Testis (tissue), 5 donors: Measurements from ENCODE around the gene C11orf58. TPM values are rescaled to one million over a fixed set of nuclear protein-coding genes. Genes with fewer than 3 reads are reported as not detected.

ENCODE experiments used
- DNase-seq: peaks from one replicate; pipeline ENCODE4 v3.0.0-alpha.2; 2019
- H3K27ac ChIP-seq, 2 donors: fragments of 200-600 bp; sonication (generic); one replicate each; pipeline ENCODE4 v1.5.1; 2019
- H3K27me3 ChIP-seq: fragments of 200-600 bp; sonication (generic); one replicate; pipeline ENCODE4 v1.5.1; 2019
- H3K36me3 ChIP-seq: fragments of 200-600 bp; sonication (generic); one replicate; pipeline ENCODE4 v1.5.1; 2017; ENCODE audit warnings: low read depth; ENCODE audit errors: missing control alignments
- H3K4me1 ChIP-seq: fragments of 200-600 bp; sonication (generic); one replicate; pipeline ENCODE4 v1.5.1; 2019
- H3K4me3 ChIP-seq, 2 donors: fragments of 200-600 bp; sonication (generic); one replicate each; pipeline ENCODE4 v1.5.1; 2017 to 2019
- H3K9me3 ChIP-seq: fragments of 200-600 bp; sonication (generic); one replicate; pipeline ENCODE4 v1.5.1; 2017
- POLR2A ChIP-seq: fragments of 450-650 bp; IDR thresholded peaks from one replicate; pipeline ENCODE4 v1.6.1; 2017; ENCODE audit warnings: antibody characterized with exemption, mild to moderate bottlenecking, moderate library complexity
- WGBS, 2 donors: methylation state at CpG; one replicate each; pipeline ENCODE4 v1.1.5; 2018; 5-methylcytosine and 5-hydroxymethylcytosine counted together
- intact Hi-C: fragments of 100-400 bp; cut with DNase I; formaldehyde crosslinking; loops from one replicate; pipeline ENCODE4 v1.15.1; 2023; ENCODE audit warnings: low total_unique reads
- long read RNA-seq, 2 donors: transcript quantifications; one replicate each; lab custom pipeline, GENCODE V29; 2026
- polyA plus RNA-seq: library from polyadenylated mRNA; stranded (reverse); fragments of 350-450 nt; fragmentation: Illumina TruSeq; extraction: RNeasy Lipid Tissue Mini Kit (QIAGEN cat#74804); gene quantifications from one replicate; pipeline ENCODE4 v1.2.3, GENCODE V29; 2014; ENCODE audit warnings: low read depth, low replicate concordance; ENCODE audit not compliant: insufficient read depth
- total RNA-seq, 2 donors: library from RNA; depleted of rRNA; stranded (reverse); fragments of >200 nt; gene quantifications; one replicate each; pipeline ENCODE4 v1.2.3, GENCODE V29; 2016
- TF ChIP-seq, protein P1 (sequence below), 3 experiments: fragments of 450-650 bp in 2 of 3; fragments of 200-600 bp in 1 of 3; sonication (generic) in 1 of 3; IDR thresholded peaks; one replicate each; pipeline ENCODE4 v1.5.1; 2016 to 2019; ENCODE audit warnings: antibody characterized with exemption in 3 of 3, mild to moderate bottlenecking in 2 of 3, moderate library complexity in 1 of 3

Gene C11orf58
- total RNA-seq (100 to 1,000 TPM; 139 to 178 TPM), polyA plus RNA-seq (153 TPM)
- long read RNA-seq, donor 1, full-length matches to known transcripts: 250 of 306 reads
- long read RNA-seq, donor 1, partial matches to known transcripts: 24 of 306 reads
- long read RNA-seq, donor 1, other reads (novel, unspliced or antisense): 32 of 306 reads
- long read RNA-seq, donor 2, full-length matches to known transcripts: 156 of 195 reads
- long read RNA-seq, donor 2, partial matches to known transcripts: 21 of 195 reads
- long read RNA-seq, donor 2, other reads (novel, unspliced or antisense): 18 of 195 reads

- H3K36me3 ChIP-seq: no peaks in the 10 kb centered on the region
- no peaks in the 10 kb centered on the region for H3K27me3 ChIP-seq
- peak within 1 kb of the TSS; percentile 87 to 97 for H3K4me3 ChIP-seq
- H3K4me1 ChIP-seq: peaks cover 11% of the 10 kb centered on the region
- TF ChIP-seq, protein P1, sequence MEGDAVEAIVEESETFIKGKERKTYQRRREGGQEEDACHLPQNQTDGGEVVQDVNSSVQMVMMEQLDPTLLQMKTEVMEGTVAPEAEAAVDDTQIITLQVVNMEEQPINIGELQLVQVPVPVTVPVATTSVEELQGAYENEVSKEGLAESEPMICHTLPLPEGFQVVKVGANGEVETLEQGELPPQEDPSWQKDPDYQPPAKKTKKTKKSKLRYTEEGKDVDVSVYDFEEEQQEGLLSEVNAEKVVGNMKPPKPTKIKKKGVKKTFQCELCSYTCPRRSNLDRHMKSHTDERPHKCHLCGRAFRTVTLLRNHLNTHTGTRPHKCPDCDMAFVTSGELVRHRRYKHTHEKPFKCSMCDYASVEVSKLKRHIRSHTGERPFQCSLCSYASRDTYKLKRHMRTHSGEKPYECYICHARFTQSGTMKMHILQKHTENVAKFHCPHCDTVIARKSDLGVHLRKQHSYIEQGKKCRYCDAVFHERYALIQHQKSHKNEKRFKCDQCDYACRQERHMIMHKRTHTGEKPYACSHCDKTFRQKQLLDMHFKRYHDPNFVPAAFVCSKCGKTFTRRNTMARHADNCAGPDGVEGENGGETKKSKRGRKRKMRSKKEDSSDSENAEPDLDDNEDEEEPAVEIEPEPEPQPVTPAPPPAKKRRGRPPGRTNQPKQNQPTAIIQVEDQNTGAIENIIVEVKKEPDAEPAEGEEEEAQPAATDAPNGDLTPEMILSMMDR (IDR thresholded peaks at IDR 0.05): peak in 1 of 3 experiments; percentile 22
- peak; percentile 69 for TF ChIP-seq POLR2A
- peak; percentile 98 for DNase-seq
- peak within 1 kb of the TSS; percentile 95 to 98 for H3K27ac ChIP-seq
- intact Hi-C loops: no loop called here
- 0 to 1% methylated on average over 23 to 47 of the region's 47 CpGs for WGBS, 2 donors
- H3K9me3 ChIP-seq: no peaks in the 10 kb centered on the region
Observed at GRCh38 chr11:16738193-16738946, at the start of gene C11orf58. Gene C11orf58 (plus strand): TSS chr11:16738647. CDS start chr11:16738779, 132 bp downstream.

- intact Hi-C loops: no loop called here
- Histone ChIP-seq H3K27ac (no peak overlapping the region), H3K9me3 (no peaks in the 10 kb centered on the region), H3K4me3 (no peak overlapping the region), H3K4me1 (no peaks in the 10 kb centered on the region), H3K27me3 (no peaks in the 10 kb centered on the region), H3K36me3 (no peaks in the 10 kb centered on the region)
- WGBS, 2 donors: 86 to 98% methylated on average over 1 of the region's 1 CpG
- DNase-seq: no peak
- no peak for TF ChIP-seq POLR2A
- TF ChIP-seq, protein P1 (IDR thresholded peaks at IDR 0.05): no peak
Observed at GRCh38 chr11:16690086-16690485, 48.4 kb upstream of the C11orf58 start.

DNA sequence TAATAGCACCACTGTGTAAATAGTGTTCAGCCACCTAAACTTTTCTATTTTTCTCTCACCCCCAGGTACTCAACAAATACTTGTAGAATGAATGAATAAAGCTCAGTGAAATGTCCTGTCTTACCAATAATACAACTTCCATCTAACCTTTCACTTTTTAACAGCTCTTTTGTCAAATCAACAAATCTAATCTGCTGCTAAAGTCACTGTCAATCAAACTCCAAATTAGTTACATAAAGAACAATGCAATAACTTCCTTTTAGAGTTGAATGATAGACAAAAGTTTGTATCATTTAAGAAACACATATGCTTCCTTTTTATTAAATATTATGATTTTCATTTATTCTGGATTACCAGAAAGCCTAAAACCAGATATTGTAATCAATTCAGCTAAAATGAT is 34.7 kb upstream of the C11orf58 start:
- Histone ChIP-seq H3K27ac (no peak overlapping the region), H3K9me3 (no peaks in the 10 kb centered on the region), H3K4me1 (no peaks in the 10 kb centered on the region), H3K4me3 (no peak overlapping the region), H3K36me3 (no peaks in the 10 kb centered on the region), H3K27me3 (no peaks in the 10 kb centered on the region)
- no peak for TF ChIP-seq POLR2A
- TF ChIP-seq, protein P1 (IDR thresholded peaks at IDR 0.05): no peak
- DNase-seq: no peak
- intact Hi-C loops: no loop called here

DNA sequence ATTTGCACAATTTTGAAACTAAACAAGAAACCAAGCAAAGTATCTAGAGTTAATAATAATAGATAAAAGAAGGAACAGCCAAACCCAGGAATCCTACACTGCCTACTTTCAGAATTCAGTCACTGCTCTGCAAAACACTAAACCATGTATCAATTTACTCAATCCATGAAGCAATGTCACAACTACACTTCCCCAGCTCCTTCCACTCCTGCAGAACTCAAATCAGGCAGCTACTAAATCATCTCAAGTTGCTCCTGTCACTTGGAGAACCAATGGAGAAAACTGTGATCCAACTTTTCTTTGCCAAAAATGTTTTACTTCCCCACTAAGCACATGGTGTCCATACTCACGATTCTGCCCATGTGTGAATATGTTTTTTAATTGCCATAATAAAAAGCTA is 24.9 kb upstream of the C11orf58 start:
- H3K27me3 ChIP-seq: no peaks in the 10 kb centered on the region
- H3K9me3 ChIP-seq: no peaks in the 10 kb centered on the region
- TF ChIP-seq, protein P1 (IDR thresholded peaks at IDR 0.05): no peak
- no peak for TF ChIP-seq POLR2A
- DNase-seq: no peak
- no peaks in the 10 kb centered on the region for H3K36me3 ChIP-seq
- intact Hi-C loops: no loop called here
- 21 to 31% methylated on average over 1 of the region's 1 CpG for WGBS, 2 donors
- no peak overlapping the region for H3K4me3 ChIP-seq
- H3K27ac ChIP-seq: no peak overlapping the region
- no peaks in the 10 kb centered on the region for H3K4me1 ChIP-seq
